K562 (cell line): ENCODE measurements around the gene ATRN. TPM values are rescaled to one million over a fixed set of nuclear protein-coding genes. Genes with fewer than 3 reads are reported as not detected.

ENCODE experiments used
- BACH1 ChIP-seq: fragments of 200-800 bp; sonication (Bioruptor generic); IDR thresholded peaks from 2 replicates; pipeline ENCODE4 v1.6.1; 2016; ENCODE audit warnings: missing genetic modification characterization, missing compliant biosample characterization
- CXXC5 ChIP-seq: fragments of 250-450 bp; sonication (Bioruptor Pico); IDR thresholded peaks from 2 replicates; pipeline ENCODE4 v1.8.0; 2022; ENCODE audit warnings: inconsistent platforms, mild to moderate bottlenecking, moderate library complexity
- GABPA ChIP-seq: fragments of 200-800 bp; sonication (Bioruptor generic); conservative IDR thresholded peaks from 2 replicates; pipeline ENCODE4 v1.6.1; 2016; ENCODE audit warnings: low read depth, missing genetic modification characterization, missing compliant biosample characterization
- HDAC2 ChIP-seq: fragments of 450-650 bp; IDR thresholded peaks from 2 replicates; pipeline ENCODE4 v1.6.1; 2016; ENCODE audit warnings: mild to moderate bottlenecking
- LEF1 ChIP-seq: fragments of 450-650 bp; IDR thresholded peaks from 2 replicates; pipeline ENCODE4 v1.6.1; 2016; ENCODE audit warnings: mild to moderate bottlenecking
- MITF ChIP-seq: IDR thresholded peaks from 2 replicates; pipeline ENCODE4 v1.6.1; 2014; ENCODE audit warnings: antibody characterized with exemption
- MNT ChIP-seq, 2 experiments: fragments of 450-650 bp; conservative IDR thresholded peaks; 2 replicates each; pipeline ENCODE4 v1.6.1; 2017; ENCODE audit warnings: mild to moderate bottlenecking in 2 of 2, moderate library complexity in 2 of 2
- POLR2AphosphoS5 ChIP-seq: IDR thresholded peaks from 2 replicates; pipeline ENCODE4 v1.6.1; 2011; ENCODE audit warnings: mild to moderate bottlenecking, low read depth, low read length, moderate library complexity; ENCODE audit not compliant: control insufficient read depth, insufficient read depth
- PTBP1 ChIP-seq: fragments of 200-400 bp; formaldehyde crosslinking; IDR thresholded peaks from 2 replicates; pipeline ENCODE4 v1.6.1; 2017; ENCODE audit warnings: low read depth, low read length
- RCOR1 ChIP-seq, 2 experiments: IDR thresholded peaks; 2 replicates each; pipeline ENCODE4 v1.6.1; 2012; ENCODE audit warnings: low read depth in 2 of 2, low read length in 2 of 2, borderline replicate concordance in 1 of 2, improper control_type of control experiment in 1 of 2
- TEAD1 ChIP-seq, 2 experiments: fragments of 450-650 bp in 1 of 2; sonication (generic) in 1 of 2; formaldehyde crosslinking; IDR thresholded peaks; 2 replicates each; pipeline versions ENCODE4 v1.4.0 to v1.8.0; 2020 to 2022; ENCODE audit warnings: mild to moderate bottlenecking in 2 of 2, missing genetic modification reagents in 1 of 2
- ZBTB2 ChIP-seq: fragments of 450-650 bp; IDR thresholded peaks from 2 replicates; pipeline ENCODE4 v1.6.1; 2016; ENCODE audit warnings: antibody characterized with exemption
- ZNF318 ChIP-seq, 2 experiments: fragments of 450-650 bp; IDR thresholded peaks; 2 replicates each; pipeline ENCODE4 v1.6.1; 2016; ENCODE audit warnings: mild to moderate bottlenecking in 2 of 2, borderline replicate concordance in 1 of 2, low read depth in 1 of 2, moderate library complexity in 1 of 2
- ZNF408 ChIP-seq: fragments of 250-450 bp; sonication (Bioruptor Pico); IDR thresholded peaks from 2 replicates; pipeline ENCODE4 v1.4.0; 2020; ENCODE audit warnings: low read depth, mild to moderate bottlenecking, moderate library complexity
- ZNF707 ChIP-seq: fragments of 250-450 bp; sonication (Bioruptor Pico); conservative IDR thresholded peaks from 2 replicates; pipeline ENCODE4 v1.8.0; 2022; ENCODE audit warnings: inconsistent platforms, mild to moderate bottlenecking, moderate library complexity
- polyA plus RNA-seq, 8 experiments: library from polyadenylated mRNA; depleted of rRNA in 4 of 8; stranded (reverse) in 5 of 8; unstranded in 3 of 8; fragments of >200 nt; fragmentation: Nextera tagmentation in 2 of 8; fragmentation: Illumina TruSeq in 1 of 8; extraction: Ambion mirVana in 2 of 8; extraction: Trizol in 1 of 8; gene quantifications; 2 replicates each; pipeline versions ENCODE4 v1.2.1 to v1.2.3, GENCODE V29; 2011 to 2014; ENCODE audit warnings: inconsistent platforms in 1 of 8, missing spikeins in 1 of 8
- total RNA-seq, 7 experiments: library from RNA; depleted of rRNA in 6 of 7; stranded (reverse); fragments of >200 nt in 6 of 7; fragmentation: Illumina TruSeq in 2 of 7; extraction: Trizol in 2 of 7; gene quantifications; 2 replicates each; pipeline versions ENCODE4 v1.2.1 to v1.2.3, GENCODE V29; 2011 to 2021; ENCODE audit warnings: low replicate concordance in 1 of 7

The ATRN gene
- total and polyA plus RNA-seq, 9 of the 15 experiments (the other 6 are each of a cell fraction or from before 2014, with no cell fraction given), result 0.69 to 16.5 (median 7.6) TPM

GRCh38 chr20:3446779-3447178, 24.0 kb upstream of the ATRN start (continued):
- TF ChIP-seq TEAD1 (CRISPR knock-in tag; IDR thresholded peaks at IDR 0.05) (peak in 1 of 2 experiments; percentile 83; a peak in 2 of 4 replicates), ZBTB2 (0 out of 2 replicates have a peak, but pooled peaks have one; percentile 38), CXXC5 (peak; percentile 41), RCOR1 (IDR thresholded peaks at IDR 0.05; ENCODE audit: borderline replicate concordance in 1 of 2, low read depth in 2 of 2, low read length in 2 of 2) (peak; percentile 70 to 88; a peak in 3 of 4 replicates), POLR2AphosphoS5 (peak; percentile 66; the same call in 1 of the 2 replicates), LEF1 (peak; percentile 60; the same call in 1 of the 2 replicates), ZNF318 (IDR thresholded peaks at IDR 0.05; ENCODE audit: borderline replicate concordance in 1 of 2, low read depth in 1 of 2) (0 out of 4 replicates have a peak, but pooled peaks of 1 of the 2 experiments have one; percentile 40), MNT (conservative IDR thresholded peaks at IDR 0.05) (0 out of 4 replicates have a peak, but pooled peaks of 1 of the 2 experiments have one; percentile 15), BACH1 (tag) (no peak), ZNF707 (CRISPR knock-in tag) (no peak), ZNF408 (CRISPR knock-in tag) (no peak), MITF (peak; percentile 51; the same call in 1 of the 2 replicates), HDAC2 (peak; percentile 59; the same call in 1 of the 2 replicates), GABPA (tag) (0 out of 2 replicates have a peak, but pooled peaks have one; percentile 17), PTBP1 (no peak)
